Left renal cortex interstitium (tissue), 4 donors: ENCODE results near the gene ANO9. TPM values are rescaled to one million over a fixed set of nuclear protein-coding genes. Genes with fewer than 3 reads are reported as not detected.
"Not testable (repeated sequence)": the region's sequence is repeated elsewhere in the genome, so short reads cannot be mapped to it uniquely, and the experiment has no call there.

Experiments used
- DNase-seq, 4 donors: peaks; one replicate each; pipeline ENCODE4 v3.0.0-alpha.2; 2013; ENCODE audit warnings: low read depth in 4 of 4, low spot score in 2 of 4, missing footprints in 1 of 4
- polyA plus RNA-seq, 4 donors: library from polyadenylated mRNA; unstranded; fragments of 120-200 nt; gene quantifications; one replicate each; pipeline ENCODE4 v1.2.1, GENCODE V29; 2013; ENCODE audit not compliant: insufficient read length in 4 of 4

Gene ANO9
- polyA plus RNA-seq, 4 donors: 6.1 to 16.5 (median 12.2) TPM

GRCh38 chr11:437228-437870 is 4.5 kb downstream of the ANO9 start:
- no peak for DNase-seq

- not testable (repeated sequence) for DNase-seq
Observed at GRCh38 chr11:434999-435740, 6.6 kb downstream of the ANO9 start.

DNA sequence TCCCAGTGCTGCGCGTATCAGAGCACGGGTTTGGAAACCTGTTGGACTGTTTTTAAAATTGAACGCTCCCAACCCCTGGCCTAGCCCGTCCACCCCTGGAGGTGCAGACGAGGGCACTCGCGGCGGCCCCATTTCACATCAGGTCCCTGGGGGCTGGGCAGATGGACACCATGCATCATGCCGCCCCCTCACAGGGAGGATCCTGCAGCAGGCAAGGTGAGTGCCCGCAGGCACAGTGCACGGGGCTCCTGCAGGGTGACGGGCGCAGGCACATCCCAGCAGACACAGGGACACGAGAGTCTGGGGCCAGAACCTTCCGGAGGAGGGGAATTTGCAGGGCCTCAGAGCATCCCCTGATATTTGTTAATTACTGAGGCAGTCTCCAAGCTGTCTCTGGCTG is 7.3 kb downstream of the ANO9 start:
- DNase-seq: no peak

- no peak for DNase-seq
Observed at GRCh38 chr11:433641-434040, 8.2 kb downstream of the ANO9 start.

DNA sequence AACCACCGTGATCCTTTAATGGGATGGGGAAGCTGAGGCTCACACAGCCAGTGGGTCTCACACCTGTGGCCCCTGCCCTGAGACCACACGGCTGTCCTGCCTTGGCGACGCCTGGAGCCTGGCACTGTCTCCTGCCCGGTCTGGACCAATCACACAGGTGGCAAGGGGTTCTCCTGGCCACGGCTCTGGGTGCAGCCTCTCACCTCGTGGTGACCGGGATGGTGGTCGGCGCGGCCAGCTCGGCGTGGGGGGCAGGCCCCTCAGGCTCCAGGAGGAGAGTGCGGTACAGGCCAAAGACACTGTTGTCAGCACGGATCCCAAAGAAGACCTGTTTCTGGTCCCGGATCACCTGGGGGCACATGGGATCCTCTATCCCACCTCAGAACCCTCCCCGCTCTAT is 8.7 kb downstream of the ANO9 start:
- no peak for DNase-seq

DNA sequence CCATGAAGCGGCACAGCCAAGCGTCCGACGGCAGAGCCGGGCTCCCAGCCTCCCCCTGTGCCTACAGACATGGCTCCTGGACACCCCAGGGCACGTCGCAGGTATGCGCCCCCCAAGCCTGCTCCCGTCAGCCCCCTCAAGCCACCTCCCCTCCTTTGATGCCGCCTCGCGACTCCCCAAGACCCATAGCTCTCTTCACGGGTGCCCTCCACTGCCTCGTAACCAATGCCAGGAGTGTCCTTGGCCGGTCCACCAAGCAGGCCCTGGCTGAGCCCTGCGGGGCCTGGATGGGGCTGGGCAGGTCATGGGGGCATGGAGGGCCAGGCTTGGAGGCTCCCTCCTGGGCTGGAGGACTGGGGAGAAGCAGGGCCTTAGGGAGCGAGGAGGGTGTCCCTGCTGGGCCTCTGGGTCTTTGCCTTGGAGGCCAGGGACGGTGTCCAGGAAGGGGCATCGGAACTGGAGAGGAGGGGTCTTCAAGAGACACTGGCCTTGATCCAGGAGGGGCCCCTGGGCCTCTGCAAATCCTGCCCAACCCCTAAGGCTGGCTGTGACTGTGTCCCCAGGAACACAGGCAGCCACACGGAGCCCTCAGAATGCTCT is 9.2 kb downstream of the ANO9 start:
- DNase-seq: no peak

- DNase-seq: no peak
Observed at GRCh38 chr11:431921-432320, 9.9 kb downstream of the ANO9 start.

DNA sequence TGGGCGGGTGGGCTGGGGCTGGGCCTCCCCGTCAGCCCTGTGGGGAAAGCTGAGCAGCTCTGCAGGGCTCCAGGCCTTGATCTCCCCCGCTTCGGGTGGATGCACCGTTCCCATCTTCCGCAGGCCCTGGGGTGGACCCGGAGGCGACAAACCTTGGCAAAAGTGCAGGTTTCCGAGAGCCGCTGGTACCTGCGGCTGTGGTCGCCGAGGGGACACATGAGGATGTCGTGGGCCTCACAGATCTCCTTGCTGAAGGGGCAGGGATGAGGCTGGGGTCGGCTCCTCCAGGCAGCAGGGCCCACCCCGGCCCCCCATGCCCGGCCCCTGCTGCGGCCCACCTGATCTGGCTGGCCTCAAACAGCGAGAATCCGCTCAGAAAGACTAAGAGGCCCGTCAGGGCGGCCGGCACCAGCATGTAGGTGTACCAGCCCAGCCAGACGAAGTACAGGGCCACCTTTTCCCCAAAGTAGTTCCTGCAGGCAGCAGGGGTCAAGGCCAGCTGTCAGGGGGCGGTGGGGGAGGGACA is 11.8 kb downstream of the ANO9 start:
- DNase-seq: no peak

DNA sequence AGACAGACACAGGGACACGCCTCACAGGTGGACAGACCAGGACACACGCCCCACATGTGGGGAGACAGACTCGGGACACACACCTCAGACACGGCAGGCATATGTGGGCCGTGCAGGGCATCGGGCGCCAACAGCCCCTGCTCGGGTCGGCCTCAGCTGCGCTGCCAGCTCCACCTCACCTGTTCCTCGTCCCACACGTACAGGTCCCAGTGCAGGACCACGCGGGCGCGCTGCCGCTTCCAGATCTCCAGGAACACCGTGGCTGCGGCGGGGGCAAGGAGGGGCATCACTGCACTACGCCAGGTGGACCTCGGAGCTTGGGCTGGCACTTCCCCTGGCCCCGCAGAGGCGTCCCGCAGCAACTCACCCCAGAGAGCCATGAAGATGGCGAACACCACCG is 12.4 kb downstream of the ANO9 start:
- DNase-seq: no peak

DNA sequence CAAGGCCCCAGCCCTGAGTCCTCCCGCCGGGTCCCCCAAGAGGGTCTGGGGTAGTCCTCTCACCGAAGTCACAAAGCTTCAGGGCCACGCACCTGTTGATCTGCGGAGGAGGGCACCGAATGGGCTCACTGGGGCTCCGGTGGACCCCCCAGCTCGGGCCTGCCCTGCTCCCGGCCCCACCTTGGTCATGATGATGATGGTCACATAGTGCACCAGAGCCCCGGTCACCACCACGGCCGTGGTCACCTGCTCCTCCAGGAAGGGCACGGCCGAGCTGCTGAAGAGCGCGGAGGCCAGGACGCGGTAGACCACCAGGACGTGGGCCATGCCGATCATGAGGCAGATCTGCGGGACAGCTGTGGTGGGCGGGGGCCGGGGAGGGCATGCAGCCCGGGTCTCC is 13.5 kb downstream of the ANO9 start:
- DNase-seq: no peak

GRCh38 chr11:426851-427250 is 15.0 kb downstream of the ANO9 start:
- DNase-seq: no peak

- no peak for DNase-seq
Observed at GRCh38 chr11:425301-425700, 16.5 kb downstream of the ANO9 start.

DNA sequence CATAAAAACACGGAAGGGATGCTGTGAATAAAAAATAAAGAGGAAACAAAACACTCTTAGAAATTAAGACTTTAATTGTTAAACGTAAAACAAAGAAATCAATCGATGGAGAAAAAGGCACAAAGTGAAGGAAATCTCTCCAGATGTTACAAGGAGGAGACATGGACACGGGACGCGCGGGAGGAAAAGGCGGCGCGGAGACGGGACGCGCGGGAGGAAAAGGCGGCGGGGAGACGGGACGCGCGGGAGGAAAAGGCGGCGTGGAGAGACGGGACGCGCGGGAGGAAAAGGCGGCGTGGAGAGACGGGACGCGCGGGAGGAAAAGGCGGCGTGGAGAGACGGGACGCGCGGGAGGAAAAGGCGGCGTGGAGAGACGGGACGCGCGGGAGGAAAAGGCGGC is 17.0 kb downstream of the ANO9 start:
- DNase-seq: not testable (repeated sequence)

DNA sequence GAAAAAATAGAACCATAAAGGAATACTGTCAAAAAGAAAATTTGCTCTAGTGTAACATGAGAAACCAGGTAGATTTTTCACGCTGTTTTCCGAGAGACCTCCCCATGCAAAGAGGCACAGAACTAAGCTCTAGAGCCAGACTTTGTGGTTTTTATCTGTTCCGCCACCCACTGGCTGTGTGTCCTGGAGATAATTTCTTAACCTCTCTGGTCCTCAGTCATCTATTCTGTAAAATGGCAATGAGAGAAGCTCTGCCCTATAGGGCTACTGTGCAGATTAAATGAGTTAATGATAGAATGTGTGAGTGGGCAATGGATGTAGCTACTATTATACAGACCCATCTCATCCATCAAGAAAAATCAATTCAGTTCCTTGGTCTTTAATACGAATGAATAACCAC is 17.6 kb downstream of the ANO9 start:
- no peak for DNase-seq

DNA sequence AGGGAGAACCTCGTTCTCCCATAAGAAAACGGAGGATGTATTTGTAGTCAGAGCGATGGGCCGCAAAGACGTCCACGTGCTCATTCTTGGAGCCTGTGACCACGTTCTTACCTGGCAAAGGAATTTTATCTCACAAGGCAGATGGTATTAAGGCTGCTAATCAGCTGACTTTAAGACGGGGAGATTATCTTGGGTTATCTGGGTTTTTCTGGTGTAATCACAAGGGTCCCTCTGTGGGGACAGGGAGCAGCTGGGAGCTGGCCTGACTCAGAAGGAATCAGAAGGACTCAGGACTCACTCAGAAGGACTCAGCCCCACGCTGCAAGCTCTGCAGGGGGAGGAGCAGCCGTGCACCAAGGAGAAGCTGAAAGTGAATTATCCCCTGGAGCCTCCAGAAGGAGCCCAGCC is 19.6 kb downstream of the ANO9 start:
- no peak for DNase-seq

- DNase-seq: no peak
Observed at GRCh38 chr11:420911-421321, 20.9 kb downstream of the ANO9 start.

DNA sequence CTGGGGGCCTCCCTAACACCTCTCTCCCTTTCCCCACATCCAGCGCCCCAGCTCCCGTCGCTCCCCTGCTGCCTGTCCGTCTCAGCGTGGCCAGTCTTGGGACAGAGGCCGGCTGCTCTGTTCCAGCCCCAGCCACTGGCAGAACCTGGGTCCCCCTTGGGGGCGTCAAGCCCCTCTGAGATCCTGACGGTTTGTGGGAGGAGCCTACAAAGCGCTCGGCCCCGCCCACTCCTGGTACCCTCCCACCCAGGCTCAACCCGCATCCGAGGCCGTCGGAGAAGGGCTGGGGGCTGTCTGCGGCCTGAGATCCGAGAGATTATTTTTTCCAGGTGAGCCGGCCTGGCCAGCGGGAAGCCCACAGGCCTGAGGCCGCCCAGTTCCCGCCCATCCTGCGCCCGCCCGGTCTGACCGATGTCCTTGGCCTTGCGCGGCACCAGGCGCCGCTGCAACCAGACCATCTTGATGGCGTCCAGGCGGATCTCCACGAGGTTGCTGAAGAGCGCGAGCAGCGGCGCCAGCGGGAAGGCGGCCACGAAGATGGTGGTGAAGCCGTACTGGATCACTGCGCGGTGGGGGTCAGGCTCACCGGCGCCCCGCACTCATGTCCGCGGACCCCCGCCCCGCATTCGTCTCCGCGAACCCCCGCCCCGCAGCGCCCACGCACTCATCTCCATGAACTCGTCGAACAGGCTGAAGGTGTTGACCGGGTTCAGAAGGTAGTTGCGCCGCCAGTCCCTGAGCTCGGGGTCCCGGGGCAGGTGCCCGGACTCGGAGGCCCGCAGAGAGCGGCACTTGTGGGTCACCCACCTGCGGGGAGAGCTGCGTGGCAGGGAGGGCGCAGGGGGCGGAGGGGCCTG is 21.5 kb downstream of the ANO9 start:
- no peak for DNase-seq

- DNase-seq: no peak
Observed at GRCh38 chr11:419248-420005, 22.4 kb downstream of the ANO9 start.

DNA sequence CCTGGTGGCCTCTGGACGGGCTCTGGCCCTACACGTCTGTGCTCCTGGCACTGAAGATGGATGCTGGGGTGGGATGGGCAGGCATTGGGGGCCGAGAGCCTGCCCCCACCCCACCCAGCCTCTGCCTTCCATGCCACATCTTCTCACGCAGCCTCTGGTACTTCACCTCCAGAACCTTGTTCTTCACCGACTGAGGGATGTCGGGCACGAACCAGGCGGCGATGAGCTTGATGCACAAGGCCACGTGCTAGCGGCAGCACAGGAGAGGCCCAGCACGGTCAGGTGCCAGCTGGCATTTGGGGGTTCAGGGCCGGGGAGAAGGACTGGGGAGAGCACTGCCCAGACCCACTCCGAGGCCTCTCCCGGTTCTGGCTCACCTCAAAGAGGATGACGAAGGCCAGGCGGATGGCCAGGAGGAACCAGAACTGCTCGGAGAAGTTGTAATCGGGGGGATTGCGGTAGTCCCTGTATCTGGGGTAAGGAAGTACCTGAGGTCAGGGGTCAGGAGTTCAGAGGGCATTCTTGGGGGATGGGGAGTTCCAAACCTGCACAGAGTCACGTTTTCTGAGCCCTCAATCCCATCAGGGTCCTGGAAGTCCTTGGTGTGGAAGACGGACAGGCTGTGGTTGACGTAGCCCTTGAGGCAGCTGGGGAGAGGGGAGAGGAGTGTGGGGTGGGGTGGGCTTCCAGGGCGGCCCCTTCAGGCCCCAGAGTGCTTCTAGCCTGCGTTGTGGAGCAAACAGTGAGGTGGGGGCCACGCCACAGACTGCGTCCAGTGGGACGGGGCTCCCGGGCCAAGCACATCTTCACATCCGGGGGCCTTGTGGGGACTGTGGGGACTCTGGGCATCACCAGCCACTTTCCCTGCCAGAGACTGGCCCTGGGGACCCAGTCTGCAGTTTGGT is 23.2 kb downstream of the ANO9 start:
- DNase-seq: no peak
